Measurements from ENCODE around the gene CD28. TPM values are rescaled to one million over a fixed set of nuclear protein-coding genes. Genes with fewer than 3 reads are reported as not detected.

CD28 gene
- total RNA-seq, 2 experiments from 2014 or later, result 279 to 285 TPM

DNA sequence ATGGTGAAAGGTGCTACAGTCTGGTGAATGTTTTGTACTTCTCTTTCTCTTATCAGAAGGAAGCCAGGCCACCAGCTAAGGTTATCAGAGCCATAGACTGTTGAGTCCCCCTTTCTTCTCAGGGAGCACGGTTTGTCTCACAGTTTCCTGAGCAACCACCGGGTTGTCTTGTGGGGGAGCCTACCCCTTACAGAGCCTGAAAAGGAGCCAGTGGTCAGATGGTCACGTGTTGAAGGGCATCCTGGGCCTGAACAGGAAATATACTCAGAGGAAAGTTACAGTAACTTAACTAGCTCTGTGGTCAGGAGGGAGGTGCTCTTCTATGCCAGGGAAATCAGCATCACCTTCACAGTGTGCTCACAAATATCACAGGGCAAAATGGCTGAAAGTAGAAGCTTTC lies 11.6 kb downstream of the CD28 start:
- H3K36me3 Mint-ChIP-seq, result peaks cover 82% of the 10 kb centered on the region
- ChIA-PET CTCF (interaction anchor here (0.8 to 5.1 kb wide), 10 partner anchors 9 to 233 kb away, joined by 3 to 29 read pairs (median 3); partner anchors contain the start of gene CD28), POLR2A (interaction anchor here (0.7 to 11.4 kb wide), 16 partner anchors 9 to 220 kb away, joined by 3 to 204 read pairs (median 6); partner anchors contain the start of genes CD28 and CTLA4)
- H3K27me3 Mint-ChIP-seq, result no peaks in the 10 kb centered on the region
- peaks cover 96% of the 10 kb centered on the region for H3K4me1 Mint-ChIP-seq (ENCODE audit: low read depth)
- peak overlapping the region; percentile 69 for H3K4me3 Mint-ChIP-seq
- DNase-seq, result peak; percentile 85
- H3K27ac Mint-ChIP-seq, result peak overlapping the region; percentile 94
- intact Hi-C loops (cut with micrococcal nuclease), result loop anchor here (1.0 to 10.0 kb wide), 2 partner anchors 12 to 483 kb away; partner anchors contain the start of genes CD28 and CYP20A1
- H3K9me3 Mint-ChIP-seq, result no peaks in the 10 kb centered on the region

DNA sequence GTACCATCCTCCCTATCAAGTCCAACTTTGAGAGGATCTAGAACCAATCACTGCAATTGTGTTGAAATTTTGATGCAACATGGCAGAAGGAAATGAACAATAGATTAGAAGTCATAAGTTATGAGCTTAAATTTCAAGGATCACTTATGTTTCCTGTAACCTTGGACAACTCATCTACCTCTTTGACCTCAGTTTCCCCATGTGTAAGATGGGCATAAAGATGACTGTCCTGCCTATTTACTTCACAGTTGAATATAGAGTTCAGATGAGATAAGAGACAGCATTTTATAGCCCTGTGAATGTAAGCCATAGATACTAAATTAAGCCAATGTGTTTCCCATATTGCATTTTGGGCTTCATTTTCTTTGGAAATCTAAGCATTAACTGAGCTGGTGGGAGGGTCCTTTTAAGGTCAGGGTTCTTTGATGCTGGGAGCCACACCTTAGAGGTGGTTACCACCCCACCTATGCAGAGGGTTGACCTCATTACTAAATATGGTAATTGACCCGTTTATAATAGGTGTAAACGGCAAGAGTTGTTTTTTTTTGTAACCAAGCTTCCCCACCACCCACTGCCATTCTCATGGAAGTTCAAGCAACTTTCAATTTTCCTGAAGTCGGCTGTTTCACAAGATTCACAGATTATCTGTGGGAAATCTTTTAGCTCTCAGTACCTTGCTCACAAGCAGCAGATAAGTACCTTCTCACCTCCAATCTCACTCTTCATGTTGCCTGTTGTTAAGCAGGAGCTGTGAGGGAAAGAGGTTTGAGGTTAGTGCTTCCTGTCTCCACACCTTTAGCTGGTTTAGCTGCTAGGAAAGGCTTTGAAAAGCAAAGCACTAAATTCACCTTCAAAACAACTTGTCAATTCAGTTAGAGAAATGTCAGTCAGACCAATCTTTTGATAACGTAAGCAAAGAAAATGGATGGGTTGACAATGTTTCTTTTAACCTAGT lies 13.3 kb downstream of the CD28 start:
- H3K27me3 Mint-ChIP-seq, result no peaks in the 10 kb centered on the region
- peaks cover 3% of the 10 kb centered on the region for H3K9me3 Mint-ChIP-seq
- H3K4me1 Mint-ChIP-seq (ENCODE audit: low read depth), result peaks cover 94% of the 10 kb centered on the region
- no peak for DNase-seq
- peak overlapping the region; percentile 94 for H3K27ac Mint-ChIP-seq
- intact Hi-C loops (cut with micrococcal nuclease), result loop anchor here (1.0 to 10.0 kb wide), 4 partner anchors 8 to 485 kb away; partner anchors contain the start of gene CYP20A1
- H3K36me3 Mint-ChIP-seq, result peaks cover 77% of the 10 kb centered on the region
- ChIA-PET CTCF (interaction anchor here (1.1 to 5.1 kb wide), 9 partner anchors 12 to 190 kb away, joined by 3 to 29 read pairs (median 4); partner anchors contain the start of gene CD28), POLR2A (interaction anchor here (1.1 to 11.4 kb wide), 15 partner anchors 10 to 219 kb away, joined by 3 to 204 read pairs (median 7); partner anchors contain the start of genes CD28 and CTLA4)
- peak overlapping the region; percentile 69 for H3K4me3 Mint-ChIP-seq

DNA sequence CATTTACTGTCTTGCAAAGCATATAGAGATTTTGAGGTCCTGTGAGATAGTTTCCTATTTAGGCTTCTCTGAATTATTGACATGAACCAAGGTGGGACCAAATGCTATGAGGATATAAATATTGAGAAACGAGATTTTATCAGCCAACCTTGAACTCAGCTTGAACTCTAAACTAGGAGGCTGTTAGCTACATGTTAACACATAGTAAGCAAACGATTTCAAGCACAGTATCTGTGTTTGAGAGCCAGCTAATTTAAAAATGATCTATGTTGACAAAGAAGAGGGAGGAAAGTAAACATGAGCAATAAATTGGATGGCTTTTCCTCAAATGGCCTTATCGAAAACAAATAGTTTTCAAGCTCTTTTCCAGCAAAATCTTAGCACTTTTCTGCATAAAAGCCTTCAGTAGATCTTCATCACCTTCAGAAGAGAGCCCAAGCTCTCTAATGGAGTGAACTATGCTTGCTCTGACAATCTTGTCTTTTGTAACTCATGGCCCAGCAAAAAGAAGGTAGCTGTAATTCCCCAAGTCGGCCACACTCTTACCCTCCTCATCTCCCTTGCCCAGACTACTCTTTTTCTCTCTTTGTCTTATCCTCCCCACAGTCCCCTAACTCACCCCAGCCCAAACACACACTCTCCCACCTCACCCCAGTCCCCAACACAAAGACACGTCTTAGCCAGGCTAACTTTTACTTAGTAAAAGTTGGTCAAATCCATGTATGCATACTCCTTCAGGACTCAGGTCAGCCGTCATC lies 14.7 kb downstream of the CD28 start:
- H3K9me3 Mint-ChIP-seq, result peaks cover 3% of the 10 kb centered on the region
- POLR2A ChIA-PET, result interaction anchor here (0.8 to 11.4 kb wide), 13 partner anchors 9 to 216 kb away, joined by 3 to 204 read pairs (median 7); partner anchors contain the start of genes CD28, CTLA4 and ICOS
- CTCF ChIA-PET, result interaction anchor here (1.0 to 5.1 kb wide), 11 partner anchors 10 to 189 kb away, joined by 3 to 29 read pairs (median 5); partner anchors contain the start of gene CD28
- peak overlapping the region; percentile 69 for H3K4me3 Mint-ChIP-seq
- peak overlapping the region; percentile 94 for H3K27ac Mint-ChIP-seq
- H3K36me3 Mint-ChIP-seq, result peaks cover 74% of the 10 kb centered on the region
- peaks cover 94% of the 10 kb centered on the region for H3K4me1 Mint-ChIP-seq (ENCODE audit: low read depth)
- intact Hi-C loops (cut with micrococcal nuclease), result loop anchor here (1.0 kb wide), 3 partner anchors 9 to 20 kb away; no protein-coding TSS in a partner anchor
- no peaks in the 10 kb centered on the region for H3K27me3 Mint-ChIP-seq
- no peak for DNase-seq

DNA sequence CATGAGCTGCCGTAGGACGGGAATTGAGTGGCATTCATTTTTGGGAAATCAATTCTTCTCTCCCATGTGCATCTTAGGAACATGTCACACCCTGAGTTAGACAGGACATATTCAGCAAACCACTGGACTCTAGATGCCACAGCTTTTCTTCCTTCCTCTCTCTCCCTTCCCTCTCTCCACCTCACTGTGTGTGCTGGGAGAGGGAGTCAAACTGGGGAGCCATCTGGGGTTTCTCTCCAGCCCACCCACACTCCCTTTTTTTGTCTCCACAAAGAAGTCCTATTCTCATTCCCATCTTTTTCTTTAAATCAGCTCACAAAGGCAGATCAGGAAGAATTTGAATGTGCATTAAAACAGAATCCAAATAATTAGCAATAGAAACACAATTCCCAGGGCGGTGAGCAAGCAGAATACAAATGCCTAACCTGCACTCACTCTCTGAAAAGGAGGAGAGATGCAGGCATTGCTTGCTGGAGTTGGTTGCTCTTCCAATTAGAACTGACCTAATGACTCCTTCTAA lies 15.4 kb downstream of the CD28 start:
- peaks cover 94% of the 10 kb centered on the region for H3K4me1 Mint-ChIP-seq (ENCODE audit: low read depth)
- H3K27ac Mint-ChIP-seq, result peak overlapping the region; percentile 94
- ChIA-PET POLR2A (interaction anchor here (1.0 to 11.4 kb wide), 9 partner anchors 8 to 212 kb away, joined by 3 to 204 read pairs (median 16); partner anchors contain the start of genes CD28 and CTLA4), CTCF (interaction anchor here (1.0 to 5.1 kb wide), 7 partner anchors 10 to 93 kb away, joined by 3 to 29 read pairs (median 6); no protein-coding TSS in a partner anchor)
- DNase-seq, result no peak
- H3K27me3 Mint-ChIP-seq, result no peaks in the 10 kb centered on the region
- H3K4me3 Mint-ChIP-seq, result peak overlapping the region; percentile 69
- intact Hi-C loops (cut with micrococcal nuclease), result no loop called here
- H3K36me3 Mint-ChIP-seq, result peaks cover 77% of the 10 kb centered on the region
- peaks cover 5% of the 10 kb centered on the region for H3K9me3 Mint-ChIP-seq

DNA sequence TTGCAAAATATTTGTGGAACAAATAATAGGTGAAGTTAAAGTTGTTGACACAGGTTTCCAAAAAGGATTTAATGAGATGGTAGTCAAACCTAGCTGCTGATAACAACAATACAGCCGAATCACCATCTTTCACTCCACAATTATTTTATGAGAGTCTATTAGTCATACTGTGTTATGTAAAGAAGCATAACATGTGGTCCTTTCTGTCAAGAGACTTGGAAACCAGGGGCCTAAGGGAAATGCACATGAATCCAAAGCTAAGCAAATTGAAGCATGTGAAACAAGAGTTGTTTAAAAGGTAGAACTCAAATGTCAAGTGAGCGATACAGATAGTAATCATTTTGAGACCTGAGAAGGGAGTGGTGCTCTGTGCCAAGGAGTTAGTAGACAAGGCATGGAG lies 16.0 kb downstream of the CD28 start:
- H3K9me3 Mint-ChIP-seq, result peaks cover 6% of the 10 kb centered on the region
- H3K4me3 Mint-ChIP-seq, result peak overlapping the region; percentile 69
- H3K36me3 Mint-ChIP-seq, result peaks cover 78% of the 10 kb centered on the region
- peak overlapping the region; percentile 94 for H3K27ac Mint-ChIP-seq
- H3K4me1 Mint-ChIP-seq (ENCODE audit: low read depth), result peaks cover 95% of the 10 kb centered on the region
- no peaks in the 10 kb centered on the region for H3K27me3 Mint-ChIP-seq
- POLR2A ChIA-PET, result interaction anchor here (1.0 to 11.4 kb wide), 8 partner anchors 8 to 212 kb away, joined by 3 to 204 read pairs (median 24); partner anchors contain the start of genes CD28 and CTLA4
- no peak for DNase-seq
- CTCF ChIA-PET, result interaction anchor here (1.6 to 5.1 kb wide), 2 partner anchors 18 to 40 kb away, joined by 3 to 29 read pairs; no protein-coding TSS in a partner anchor
- intact Hi-C loops (cut with micrococcal nuclease), result no loop called here

DNA sequence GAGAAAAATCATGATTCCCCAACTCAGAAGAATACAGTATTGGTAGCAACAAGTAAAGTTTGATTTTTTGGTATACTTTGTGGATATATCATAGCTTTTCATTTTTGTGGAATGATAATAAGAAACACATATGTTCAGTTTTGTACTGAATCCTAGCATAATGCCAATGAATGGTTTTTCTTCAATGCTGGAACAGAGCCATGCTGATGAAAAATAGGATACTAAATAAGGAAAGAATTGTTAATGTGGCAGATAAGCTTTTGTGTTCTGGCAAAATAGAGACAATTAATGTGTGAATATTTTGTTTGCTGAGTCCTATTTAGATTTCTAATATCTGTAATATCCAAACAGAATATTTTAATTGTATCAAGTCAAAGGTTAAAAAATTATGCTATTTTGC lies 21.9 kb downstream of the CD28 start:
- POLR2A ChIA-PET, result interaction anchor here (0.6 to 8.9 kb wide), 5 partner anchors 9 to 84 kb away, joined by 3 to 196 read pairs (median 13); partner anchors contain the start of gene CD28

DNA sequence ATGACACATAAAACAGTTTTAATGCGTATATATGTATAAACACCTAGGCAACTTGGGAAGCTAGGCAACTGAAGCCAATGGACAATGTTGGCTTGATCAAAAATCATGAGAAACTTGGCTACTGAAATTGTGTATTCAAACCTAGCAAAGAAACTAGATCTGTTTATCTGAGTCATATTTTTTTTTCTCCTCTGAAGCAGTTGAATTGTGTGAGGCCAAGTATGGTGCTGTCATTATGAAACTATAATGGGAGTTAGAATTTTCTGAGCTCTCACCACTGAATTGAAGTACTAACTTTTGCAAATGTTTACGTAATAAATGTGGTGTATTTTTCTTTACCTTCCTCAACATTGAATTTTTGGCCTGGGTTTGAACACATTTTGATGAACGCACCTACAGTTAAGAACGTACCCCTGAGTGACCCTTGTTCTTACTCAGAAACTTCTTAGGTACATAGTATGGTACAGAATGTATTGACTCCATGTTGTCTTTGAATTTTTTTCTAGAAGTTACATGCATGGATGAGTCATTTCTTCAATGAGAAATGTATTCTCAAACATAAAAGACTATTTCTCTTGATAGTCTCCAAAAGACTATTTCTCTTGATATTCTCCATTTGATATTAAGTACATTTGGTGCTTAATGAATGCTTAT lies 23.8 kb downstream of the CD28 start:
- intact Hi-C loops (cut with micrococcal nuclease), result loop anchor here (1.0 to 10.0 kb wide), 10 partner anchors 10 to 1095 kb away; partner anchors contain the start of gene FAM117B
- POLR2A ChIA-PET, result interaction anchor here (0.5 to 8.9 kb wide), 22 partner anchors 8 to 1110 kb away, joined by 3 to 196 read pairs (median 4); partner anchors contain the start of genes CD28, CTLA4 and ICOS
- Mint-ChIP-seq H3K4me1 (ENCODE audit: low read depth) (peaks cover 93% of the 10 kb centered on the region), H3K4me3 (peak overlapping the region; percentile 47), H3K9me3 (peaks cover 3% of the 10 kb centered on the region), H3K27ac (peak overlapping the region; percentile 99), H3K36me3 (peaks cover 86% of the 10 kb centered on the region), H3K27me3 (no peaks in the 10 kb centered on the region)
- CTCF ChIA-PET, result interaction anchor here (0.8 to 4.7 kb wide), 9 partner anchors 10 to 179 kb away, joined by 3 to 28 read pairs (median 7); no protein-coding TSS in a partner anchor
- no peak for DNase-seq

More for the DNA sequence above, 21.9 kb downstream of the CD28 start:
- no peaks in the 10 kb centered on the region for H3K27me3 Mint-ChIP-seq
- peaks cover 6% of the 10 kb centered on the region for H3K9me3 Mint-ChIP-seq
- intact Hi-C loops (cut with micrococcal nuclease), result no loop called here
- peaks cover 92% of the 10 kb centered on the region for H3K4me1 Mint-ChIP-seq (ENCODE audit: low read depth)
- H3K36me3 Mint-ChIP-seq, result peaks cover 78% of the 10 kb centered on the region
- peak overlapping the region; percentile 84 for H3K27ac Mint-ChIP-seq
- no peak for DNase-seq
- CTCF ChIA-PET, result interaction anchor here (2.0 kb wide), 1 partner anchor 11 kb away, joined by 7 read pairs; no protein-coding TSS in a partner anchor
- no peak overlapping the region for H3K4me3 Mint-ChIP-seq

DNA sequence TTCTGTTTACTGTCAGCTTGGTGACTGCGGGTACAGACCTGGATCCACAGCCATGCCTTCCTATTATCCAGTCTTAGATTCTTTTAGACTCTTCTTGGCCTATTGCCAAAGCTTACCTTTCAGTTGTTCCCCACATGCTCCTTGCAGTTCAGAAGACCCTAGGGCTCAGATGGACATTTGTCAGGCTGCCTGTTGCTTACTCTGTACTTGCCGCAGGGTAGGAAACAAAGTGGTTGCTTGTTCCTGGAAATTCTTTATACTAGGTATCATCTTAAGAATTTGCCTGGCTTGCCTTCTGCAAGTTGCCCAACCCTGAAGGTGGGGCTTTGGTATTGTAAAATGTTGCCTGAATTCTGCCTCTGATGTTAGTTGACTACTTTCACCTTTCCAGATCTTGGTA lies 24.4 kb downstream of the CD28 start:
- H3K27me3 Mint-ChIP-seq, result no peaks in the 10 kb centered on the region
- intact Hi-C loops (cut with micrococcal nuclease), result loop anchor here (1.0 to 10.0 kb wide), 10 partner anchors 11 to 1096 kb away; partner anchors contain the start of gene FAM117B
- ChIA-PET POLR2A (interaction anchor here (0.7 to 8.9 kb wide), 10 partner anchors 11 to 160 kb away, joined by 3 to 196 read pairs (median 11); partner anchors contain the start of genes CD28 and CTLA4), CTCF (interaction anchor here (1.6 to 4.7 kb wide), 3 partner anchors 10 to 85 kb away, joined by 7 to 28 read pairs (median 9); no protein-coding TSS in a partner anchor)
- H3K36me3 Mint-ChIP-seq, result peaks cover 89% of the 10 kb centered on the region
- H3K9me3 Mint-ChIP-seq, result peaks cover 3% of the 10 kb centered on the region
- H3K4me1 Mint-ChIP-seq (ENCODE audit: low read depth), result peaks cover 93% of the 10 kb centered on the region
- H3K4me3 Mint-ChIP-seq, result peak overlapping the region; percentile 47
- DNase-seq, result no peak
- peak overlapping the region; percentile 99 for H3K27ac Mint-ChIP-seq

DNA sequence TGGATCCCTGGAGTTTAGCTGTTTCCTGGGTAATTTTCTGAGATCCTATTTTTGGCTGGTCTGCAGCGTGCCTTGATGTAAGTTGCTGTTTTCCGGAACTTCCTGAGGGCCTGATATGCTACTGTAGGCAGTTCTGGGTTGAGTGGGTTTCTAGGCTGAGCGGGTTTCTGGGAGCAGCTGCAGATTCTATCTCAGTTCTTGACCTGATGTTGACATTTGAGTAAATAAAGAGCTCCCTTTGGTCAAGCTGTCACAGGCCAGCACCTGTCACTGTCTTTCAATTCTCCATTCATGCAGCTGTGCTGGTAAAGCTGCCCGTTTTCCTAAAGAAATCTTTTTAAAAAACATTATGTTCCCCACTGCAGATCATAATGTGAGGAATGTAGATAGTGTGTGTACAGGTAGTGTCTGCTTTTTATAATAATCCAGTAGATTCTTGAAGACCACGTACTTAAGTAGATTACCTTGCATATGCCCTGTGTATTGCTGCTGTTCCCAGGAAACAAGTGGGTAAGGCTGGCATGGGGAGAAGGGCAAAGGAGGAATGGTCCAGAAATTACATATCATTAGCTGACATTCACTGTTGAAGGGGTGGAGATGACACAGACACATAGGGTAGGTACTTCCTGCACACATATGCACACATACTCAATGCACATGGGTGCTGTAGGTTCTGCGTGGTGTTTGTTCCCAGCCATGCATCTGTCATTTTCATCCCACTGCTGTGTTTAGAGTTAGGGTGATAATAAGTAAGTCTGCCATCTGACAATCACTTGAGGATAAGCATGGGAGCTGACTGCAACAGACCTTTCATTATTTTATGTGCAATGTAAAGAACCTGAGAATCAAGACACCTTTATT lies 25.9 kb downstream of the CD28 start:
- Mint-ChIP-seq H3K4me3 (peak overlapping the region; percentile 55), H3K27me3 (no peaks in the 10 kb centered on the region), H3K36me3 (peaks cover 86% of the 10 kb centered on the region), H3K9me3 (no peaks in the 10 kb centered on the region), H3K4me1 (ENCODE audit: low read depth) (peaks cover 93% of the 10 kb centered on the region), H3K27ac (peak overlapping the region; percentile 99)
- DNase-seq, result no peak
- ChIA-PET CTCF (interaction anchor here (0.7 to 4.7 kb wide), 9 partner anchors 12 to 83 kb away, joined by 3 to 28 read pairs (median 3); no protein-coding TSS in a partner anchor), POLR2A (interaction anchor here (0.5 to 8.9 kb wide), 19 partner anchors 9 to 274 kb away, joined by 3 to 196 read pairs (median 5); partner anchors contain the start of genes CD28 and CTLA4)
- intact Hi-C loops (cut with micrococcal nuclease), result loop anchor here (5.0 to 10.0 kb wide), 5 partner anchors 160 to 1098 kb away; partner anchors contain the start of gene FAM117B

All from activated CD4-positive, alpha-beta memory T cell treated with anti-CD3 and anti-CD28 coated beads for 36 hours (primary cell).